IMR-90 (cell line): ENCODE measurements around the gene SNTG2. TPM values are rescaled to one million over a fixed set of nuclear protein-coding genes. Genes with fewer than 3 reads are reported as not detected.

Experiments used
- ATAC-seq: fragments of 200-7000 bp; cut with Tn5 transposase; 2 replicates; pipeline ENCODE4 v1.9.1; 2020; ENCODE audit warnings: low read depth, mild to moderate bottlenecking, moderate library complexity
- BruUV-seq: library from RNA; stranded (reverse); fragments of 400-500 nt; replicated peaks from 2 replicates; lab custom pipeline; 2021; lab: Mats Ljungman, UMichigan
- CTCF ChIA-PET: fragments of 300-600 bp; formaldehyde crosslinking; extraction: SDS; loops from one replicate; lab custom pipeline; 2021; ENCODE audit warnings: antibody characterized with exemption; lab: Yijun Ruan, JAX
- POLR2A ChIA-PET: fragments of 300-600 bp; sonication (Branson Sonifier 250); formaldehyde crosslinking; loops from one replicate; lab custom pipeline; 2022; ENCODE audit warnings: antibody characterized with exemption; ENCODE audit not compliant: unreplicated experiment; lab: Charles Lee
- DNase-seq: peaks from one replicate; pipeline ENCODE4 v3.0.0; 2013
- H2AFZ ChIP-seq: replicated peaks from 2 replicates; pipeline ENCODE3; 2013; ENCODE audit warnings: low read length, mild to moderate bottlenecking; ENCODE audit not compliant: poor library complexity
- H2AK5ac ChIP-seq: 2 replicates; pipeline ENCODE4 v1.6.1; 2013; ENCODE audit warnings: low read depth, low read length, inconsistent platforms
- H2AK9ac ChIP-seq: replicated peaks from 2 replicates; pipeline ENCODE3; 2013; ENCODE audit warnings: mild to moderate bottlenecking, low read depth, low read length, moderate library complexity; ENCODE audit not compliant: poor library complexity
- H2BK120ac ChIP-seq: 2 replicates; pipeline ENCODE4 v1.6.1; 2013; ENCODE audit warnings: low read depth, low read length, inconsistent platforms
- H2BK15ac ChIP-seq: 3 replicates; pipeline ENCODE4 v1.6.1; 2013; ENCODE audit warnings: low read depth, low read length, inconsistent platforms
- H2BK20ac ChIP-seq: 2 replicates; pipeline ENCODE4 v1.6.1; 2013; ENCODE audit warnings: low read depth, mild to moderate bottlenecking, inconsistent platforms, low read length, moderate library complexity
- H2BK5ac ChIP-seq: 2 replicates; pipeline ENCODE4 v1.6.1; 2013; ENCODE audit warnings: mild to moderate bottlenecking, low read depth, low read length, inconsistent platforms; ENCODE audit not compliant: poor library complexity, severe bottlenecking
- H3K14ac ChIP-seq: replicated peaks from 2 replicates; pipeline ENCODE4 v1.6.1; 2013; ENCODE audit warnings: low read depth, low read length, inconsistent platforms
- H3K18ac ChIP-seq: 2 replicates; pipeline ENCODE4 v1.6.1; 2013; ENCODE audit warnings: low read depth, low read length, control low read depth
- H3K23ac ChIP-seq: 2 replicates; pipeline ENCODE4 v1.6.1; 2013; ENCODE audit warnings: low read depth, low read length, inconsistent platforms
- H3K27ac ChIP-seq: 2 replicates; pipeline ENCODE4 v1.5.1; 2013; ENCODE audit warnings: mild to moderate bottlenecking, control low read depth, low read length; ENCODE audit not compliant: insufficient read depth
- H3K27me3 ChIP-seq: 2 replicates; pipeline ENCODE4 v1.6.1; 2013; ENCODE audit warnings: low read length; ENCODE audit not compliant: control insufficient read depth, insufficient read depth
- H3K36me3 ChIP-seq: 2 replicates; pipeline ENCODE4 v1.6.1; 2013; ENCODE audit warnings: low read length, mixed read lengths; ENCODE audit not compliant: control insufficient read depth, insufficient read depth
- H3K4ac ChIP-seq: 2 replicates; pipeline ENCODE4 v1.6.1; 2013; ENCODE audit warnings: low read depth, low read length, inconsistent platforms
- H3K4me1 ChIP-seq: 2 replicates; pipeline ENCODE4 v1.6.1; 2013; ENCODE audit warnings: low read length, mixed read lengths; ENCODE audit not compliant: control insufficient read depth, insufficient read depth
- H3K4me2 ChIP-seq: 2 replicates; pipeline ENCODE4 v1.6.1; 2013; ENCODE audit warnings: low read depth, mild to moderate bottlenecking, control low read depth, low read length, moderate library complexity
- H3K4me3 ChIP-seq: 2 replicates; pipeline ENCODE4 v1.5.1; 2013; ENCODE audit warnings: low read depth, mild to moderate bottlenecking, control low read depth, low read length, moderate library complexity; ENCODE audit not compliant: insufficient read depth
- H3K56ac ChIP-seq: 2 replicates; pipeline ENCODE4 v1.6.1; 2013; ENCODE audit warnings: low read length, inconsistent platforms; ENCODE audit not compliant: insufficient read depth; ENCODE audit errors: extremely low read depth
- H3K79me1 ChIP-seq, 2 experiments: 2 replicates each; pipeline ENCODE4 v1.6.1; 2013; ENCODE audit warnings: low read length in 2 of 2, inconsistent platforms in 1 of 2, low read depth in 1 of 2
- H3K9ac ChIP-seq: 2 replicates; pipeline ENCODE4 v1.6.1; 2013; ENCODE audit warnings: low read depth, low read length, control low read depth
- H3K9me1 ChIP-seq: 2 replicates; pipeline ENCODE4 v1.6.1; 2013; ENCODE audit warnings: low read length, inconsistent platforms; ENCODE audit not compliant: insufficient read depth
- H3K9me3 ChIP-seq: 2 replicates; pipeline ENCODE4 v1.6.1; 2013; ENCODE audit warnings: low read length; ENCODE audit not compliant: control insufficient read depth, insufficient read depth
- H4K20me1 ChIP-seq: 2 replicates; pipeline ENCODE4 v1.6.1; 2013; ENCODE audit warnings: low read length, inconsistent platforms; ENCODE audit not compliant: insufficient read depth
- H4K5ac ChIP-seq: 2 replicates; pipeline ENCODE4 v1.6.1; 2013; ENCODE audit warnings: mild to moderate bottlenecking, low read depth, low read length, control low read depth
- H4K8ac ChIP-seq, 2 experiments: 2 replicates each; pipeline ENCODE4 v1.6.1; 2013; ENCODE audit warnings: low read depth in 2 of 2, low read length in 2 of 2, control low read depth in 1 of 2, inconsistent platforms in 1 of 2
- H4K91ac ChIP-seq: 2 replicates; pipeline ENCODE4 v1.6.1; 2013; ENCODE audit warnings: low read depth, low read length, inconsistent platforms; ENCODE audit not compliant: insufficient read depth
- CEBPB ChIP-seq: IDR thresholded peaks from 2 replicates; pipeline ENCODE4 v1.6.1; 2012; ENCODE audit warnings: low read depth, low read length, improper control_type of control experiment
- CHD1 ChIP-seq: IDR thresholded peaks from 2 replicates; pipeline ENCODE4 v1.6.1; 2012; ENCODE audit warnings: low read depth, low read length, improper control_type of control experiment
- FOS ChIP-seq: fragments of 150-350 bp; IDR thresholded peaks from 2 replicates; pipeline ENCODE4 v1.6.1; 2016; ENCODE audit warnings: low read depth, low read length
- MAFK ChIP-seq: IDR thresholded peaks from 2 replicates; pipeline ENCODE4 v1.6.1; 2012; ENCODE audit warnings: low read depth, low read length, improper control_type of control experiment
- MAZ ChIP-seq: IDR thresholded peaks from 2 replicates; pipeline ENCODE4 v1.6.1; 2012; ENCODE audit warnings: low read depth, mild to moderate bottlenecking, low read length, improper control_type of control experiment, moderate library complexity, borderline replicate concordance
- MXI1 ChIP-seq: IDR thresholded peaks from 2 replicates; pipeline ENCODE4 v1.6.1; 2012; ENCODE audit warnings: low read depth, mild to moderate bottlenecking, low read length, moderate library complexity, borderline replicate concordance
- NFE2L2 ChIP-seq: fragments of 150-350 bp; IDR thresholded peaks from 2 replicates; pipeline ENCODE4 v1.6.1; 2016; ENCODE audit warnings: low read depth, mild to moderate bottlenecking, low read length
- POLR2A ChIP-seq: IDR thresholded peaks from 2 replicates; pipeline ENCODE4 v1.6.1; 2012; ENCODE audit warnings: mild to moderate bottlenecking, low read depth, low read length
- RAD21 ChIP-seq: IDR thresholded peaks from 2 replicates; pipeline ENCODE4 v1.6.1; 2012; ENCODE audit warnings: low read length, improper control_type of control experiment
- RCOR1 ChIP-seq: IDR thresholded peaks from 2 replicates; pipeline ENCODE4 v1.6.1; 2012; ENCODE audit warnings: mild to moderate bottlenecking, low read length, improper control_type of control experiment; ENCODE audit not compliant: insufficient replicate concordance
- RFX5 ChIP-seq: IDR thresholded peaks from 2 replicates; pipeline ENCODE4 v1.8.0; 2012; ENCODE audit warnings: low read depth, mild to moderate bottlenecking, low read length, moderate library complexity
- SMC3 ChIP-seq: fragments of 150-350 bp; IDR thresholded peaks from 2 replicates; pipeline ENCODE4 v1.6.1; 2016; ENCODE audit warnings: low read depth, mild to moderate bottlenecking, antibody characterized with exemption, low read length, moderate library complexity
- WGBS, 2 experiments: methylation state at CpG; one replicate each; pipeline versions ENCODE4 v1.1.5 to v1.1.7; 2013; ENCODE audit warnings: missing lambda C conversion rate in 2 of 2; ENCODE audit not compliant: insufficient read length in 1 of 2; ENCODE audit errors: extremely low coverage in 2 of 2; 5-methylcytosine and 5-hydroxymethylcytosine counted together
- dilution Hi-C: fragments of 300-500 bp; cut with HindIII; formaldehyde crosslinking; loops from one replicate; pipeline ENCODE4 v1.14.3; 2018; ENCODE audit warnings: low sequenced_read_pairs; ENCODE audit not compliant: unreplicated experiment
- in situ Hi-C: fragments of 300-500 bp; cut with MboI; formaldehyde crosslinking; loops from 3 replicates; pipeline ENCODE4 v1.14.3; 2019; ENCODE audit warnings: low sequenced_read_pairs, inconsistent platforms, mixed read lengths
- intact Hi-C: fragments of 100-400 bp; cut with micrococcal nuclease; formaldehyde crosslinking; loops from 2 replicates; pipeline ENCODE4 v1.10.0; 2022
- polyA plus RNA-seq, 3 experiments: library from polyadenylated mRNA; depleted of rRNA; stranded (reverse); fragments of >200 nt; gene quantifications; 2 replicates each; pipeline ENCODE4 v1.2.3, GENCODE V29; 2012; ENCODE audit warnings: low replicate concordance in 1 of 3
- total RNA-seq: library from RNA; depleted of rRNA; stranded (reverse); fragments of >200 nt; gene quantifications from 2 replicates; pipeline ENCODE4 v1.2.3, GENCODE V29; 2012
- TF ChIP-seq, protein P1 (sequence below): conservative IDR thresholded peaks from 2 replicates; pipeline ENCODE4 v1.5.1; 2012; ENCODE audit warnings: mild to moderate bottlenecking, low read depth, low read length, improper control_type of control experiment
- TF ChIP-seq, protein P2 (sequence below): fragments of 150-350 bp; IDR thresholded peaks from 2 replicates; pipeline ENCODE4 v1.6.1; 2017; ENCODE audit warnings: mild to moderate bottlenecking, antibody characterized with exemption, low read length, low read depth
- TF ChIP-seq, protein P3 (sequence below): fragments of 150-350 bp; IDR thresholded peaks from 2 replicates; pipeline ENCODE4 v1.6.1; 2016; ENCODE audit warnings: low read depth, mild to moderate bottlenecking, low read length, moderate library complexity, borderline replicate concordance

Gene SNTG2
- total and polyA plus RNA-seq, 2 of the 4 experiments (the other 2 are of a cell fraction), result under 0.01 to 0.17 TPM

DNA sequence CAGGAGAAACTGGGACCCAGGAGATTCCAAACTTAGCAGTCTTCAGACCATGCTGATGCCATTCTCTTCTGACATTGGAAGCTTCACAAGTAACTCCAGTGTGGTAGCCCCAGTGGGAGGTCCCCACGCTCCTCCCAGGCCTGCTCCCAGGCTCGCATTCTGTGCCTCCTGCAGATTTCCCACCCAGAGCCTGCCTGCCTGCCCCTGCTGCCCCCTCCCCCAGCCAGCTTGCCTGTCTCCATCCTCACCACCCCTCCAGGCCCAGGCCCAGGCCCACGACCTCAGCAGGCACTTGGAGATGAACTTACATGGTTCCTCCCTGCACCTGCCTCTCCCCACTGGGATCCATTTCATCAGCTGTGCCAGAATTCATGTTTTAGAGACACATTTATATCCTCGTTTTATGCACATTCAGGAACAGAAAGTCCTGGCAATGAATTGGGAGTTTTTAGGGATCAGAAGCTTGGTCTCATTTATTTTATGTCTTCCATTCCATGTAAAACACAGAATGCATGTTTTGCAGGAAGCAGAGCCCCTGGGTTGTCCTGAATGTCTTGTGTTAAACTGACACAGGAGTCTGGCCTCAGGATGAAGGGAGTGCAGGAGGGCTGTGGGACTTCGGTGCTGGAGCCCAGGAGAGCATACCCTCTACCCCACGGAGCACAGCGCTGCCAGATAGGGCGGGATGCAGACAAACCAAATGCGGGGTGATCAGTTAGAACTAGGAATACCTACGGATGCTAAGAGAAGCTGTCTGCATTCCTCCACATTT lies 150.5 kb downstream of the SNTG2 start:
- no peaks in the 10 kb centered on the region for H3K4me1 ChIP-seq
- no peaks in the 10 kb centered on the region for H3K9me1 ChIP-seq
- in situ Hi-C loops, result no loop called here
- no peaks in the 10 kb centered on the region for H3K27me3 ChIP-seq
- H3K4ac ChIP-seq, result no peak overlapping the region
- no peak for DNase-seq
- ATAC-seq, result no peak
- H3K27ac ChIP-seq, result no peak overlapping the region
- H2BK120ac ChIP-seq, result no peak overlapping the region
- no peaks in the 10 kb centered on the region for H3K79me1 ChIP-seq
- no peak overlapping the region for H4K91ac ChIP-seq
- peaks cover 5% of the 10 kb centered on the region; the same call in 1 of the 2 replicates for H3K9me3 ChIP-seq
- TF ChIP-seq MAZ (no peak), SMC3 (no peak), CEBPB (no peak), CHD1 (no peak), MAFK (no peak), MXI1 (no peak), POLR2A (no peak), RAD21 (no peak), RFX5 (no peak), FOS (no peak), NFE2L2 (no peak), RCOR1 (no peak)
- TF ChIP-seq, protein P1, sequence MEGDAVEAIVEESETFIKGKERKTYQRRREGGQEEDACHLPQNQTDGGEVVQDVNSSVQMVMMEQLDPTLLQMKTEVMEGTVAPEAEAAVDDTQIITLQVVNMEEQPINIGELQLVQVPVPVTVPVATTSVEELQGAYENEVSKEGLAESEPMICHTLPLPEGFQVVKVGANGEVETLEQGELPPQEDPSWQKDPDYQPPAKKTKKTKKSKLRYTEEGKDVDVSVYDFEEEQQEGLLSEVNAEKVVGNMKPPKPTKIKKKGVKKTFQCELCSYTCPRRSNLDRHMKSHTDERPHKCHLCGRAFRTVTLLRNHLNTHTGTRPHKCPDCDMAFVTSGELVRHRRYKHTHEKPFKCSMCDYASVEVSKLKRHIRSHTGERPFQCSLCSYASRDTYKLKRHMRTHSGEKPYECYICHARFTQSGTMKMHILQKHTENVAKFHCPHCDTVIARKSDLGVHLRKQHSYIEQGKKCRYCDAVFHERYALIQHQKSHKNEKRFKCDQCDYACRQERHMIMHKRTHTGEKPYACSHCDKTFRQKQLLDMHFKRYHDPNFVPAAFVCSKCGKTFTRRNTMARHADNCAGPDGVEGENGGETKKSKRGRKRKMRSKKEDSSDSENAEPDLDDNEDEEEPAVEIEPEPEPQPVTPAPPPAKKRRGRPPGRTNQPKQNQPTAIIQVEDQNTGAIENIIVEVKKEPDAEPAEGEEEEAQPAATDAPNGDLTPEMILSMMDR, result no peak
- TF ChIP-seq, protein P2, sequence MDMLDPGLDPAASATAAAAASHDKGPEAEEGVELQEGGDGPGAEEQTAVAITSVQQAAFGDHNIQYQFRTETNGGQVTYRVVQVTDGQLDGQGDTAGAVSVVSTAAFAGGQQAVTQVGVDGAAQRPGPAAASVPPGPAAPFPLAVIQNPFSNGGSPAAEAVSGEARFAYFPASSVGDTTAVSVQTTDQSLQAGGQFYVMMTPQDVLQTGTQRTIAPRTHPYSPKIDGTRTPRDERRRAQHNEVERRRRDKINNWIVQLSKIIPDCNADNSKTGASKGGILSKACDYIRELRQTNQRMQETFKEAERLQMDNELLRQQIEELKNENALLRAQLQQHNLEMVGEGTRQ, result no peak
- TF ChIP-seq, protein P3, sequence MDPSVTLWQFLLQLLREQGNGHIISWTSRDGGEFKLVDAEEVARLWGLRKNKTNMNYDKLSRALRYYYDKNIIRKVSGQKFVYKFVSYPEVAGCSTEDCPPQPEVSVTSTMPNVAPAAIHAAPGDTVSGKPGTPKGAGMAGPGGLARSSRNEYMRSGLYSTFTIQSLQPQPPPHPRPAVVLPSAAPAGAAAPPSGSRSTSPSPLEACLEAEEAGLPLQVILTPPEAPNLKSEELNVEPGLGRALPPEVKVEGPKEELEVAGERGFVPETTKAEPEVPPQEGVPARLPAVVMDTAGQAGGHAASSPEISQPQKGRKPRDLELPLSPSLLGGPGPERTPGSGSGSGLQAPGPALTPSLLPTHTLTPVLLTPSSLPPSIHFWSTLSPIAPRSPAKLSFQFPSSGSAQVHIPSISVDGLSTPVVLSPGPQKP, result no peak
- intact Hi-C loops, result no loop called here
- no peak overlapping the region for H4K8ac ChIP-seq
- H2AK9ac ChIP-seq, result no peak overlapping the region
- H3K14ac ChIP-seq, result no peak overlapping the region
- H4K5ac ChIP-seq, result no peak overlapping the region
- ChIA-PET POLR2A (no interaction called here), CTCF (interaction anchor here (0.5 kb wide), 1 partner anchor 25 kb away, joined by 3 read pairs; no protein-coding TSS in a partner anchor)
- no peaks in the 10 kb centered on the region for H4K20me1 ChIP-seq
- H3K4me2 ChIP-seq, result no peak overlapping the region
- no TSS peak for BruUV-seq
- no peak overlapping the region for H3K23ac ChIP-seq
- no peak overlapping the region for H2BK20ac ChIP-seq
- H3K4me3 ChIP-seq, result no peak overlapping the region
- H3K9ac ChIP-seq, result no peak overlapping the region
- no peak overlapping the region for H3K18ac ChIP-seq
- no peak overlapping the region for H2AFZ ChIP-seq
- H2BK15ac ChIP-seq, result no peak overlapping the region
- dilution Hi-C loops, result no loop called here
- H3K56ac ChIP-seq, result no peak overlapping the region
- no peaks in the 10 kb centered on the region for H3K36me3 ChIP-seq
- WGBS, 2 experiments, result 50% methylated on average over 4 of the region's 10 CpGs; no CpG with 5 or more reads in 1 of the 2 experiments
- H2BK5ac ChIP-seq, result no peak overlapping the region
- no peak overlapping the region for H2AK5ac ChIP-seq
